Mesenchymal stem cell (in vitro differentiated cells and primary cell): ENCODE measurements around the gene TMOD3.

ENCODE experiments used
- DNase-seq: peaks from one replicate; pipeline ENCODE4 v3.0.0-alpha.2; 2013
- H2AFZ ChIP-seq: one replicate; pipeline ENCODE4 v1.6.1; 2013; ENCODE audit warnings: low read depth, mild to moderate bottlenecking, control low read depth, inconsistent platforms, low read length, moderate library complexity
- H2AK5ac ChIP-seq: 2 replicates; pipeline ENCODE4 v1.6.1; 2013; ENCODE audit warnings: low read length, moderate library complexity, mild to moderate bottlenecking, inconsistent platforms; ENCODE audit not compliant: severe bottlenecking
- H2BK120ac ChIP-seq: one replicate; pipeline ENCODE4 v1.6.1; 2013; ENCODE audit warnings: low read depth, mild to moderate bottlenecking, inconsistent platforms, low read length, moderate library complexity
- H2BK12ac ChIP-seq, 2 experiments: one replicate each; pipeline ENCODE4 v1.6.1; 2013; ENCODE audit warnings: inconsistent platforms in 2 of 2, low read length in 2 of 2, mild to moderate bottlenecking in 2 of 2, moderate library complexity in 2 of 2, control low read depth in 1 of 2
- H2BK15ac ChIP-seq: one replicate; pipeline ENCODE4 v1.6.1; 2013; ENCODE audit warnings: mild to moderate bottlenecking, low read depth, inconsistent platforms; ENCODE audit not compliant: poor library complexity, severe bottlenecking
- H2BK5ac ChIP-seq: 2 replicates; pipeline ENCODE4 v1.6.1; 2013; ENCODE audit warnings: low read depth, mild to moderate bottlenecking, low read length, control low read depth, inconsistent platforms; ENCODE audit not compliant: poor library complexity, severe bottlenecking
- H3K14ac ChIP-seq, 2 experiments: one replicate each; pipeline ENCODE4 v1.6.1; 2013; ENCODE audit warnings: inconsistent platforms in 2 of 2, low read length in 2 of 2, control low read depth in 1 of 2, mild to moderate bottlenecking in 1 of 2, moderate library complexity in 1 of 2
- H3K18ac ChIP-seq, 2 experiments: one replicate each; pipeline ENCODE4 v1.6.1; 2013; ENCODE audit warnings: inconsistent platforms in 2 of 2, low read length in 2 of 2, control low read depth in 1 of 2, low read depth in 1 of 2, mild to moderate bottlenecking in 1 of 2
- H3K23ac ChIP-seq, 2 experiments: one replicate each; pipeline ENCODE4 v1.6.1; 2013; ENCODE audit warnings: inconsistent platforms in 2 of 2, low read length in 2 of 2, mild to moderate bottlenecking in 2 of 2, moderate library complexity in 2 of 2, control low read depth in 1 of 2
- H3K27ac ChIP-seq: 2 replicates; pipeline ENCODE4 v1.5.1; 2013; ENCODE audit warnings: mild to moderate bottlenecking, moderate library complexity, low read length, control low read depth, inconsistent platforms; ENCODE audit not compliant: poor library complexity, severe bottlenecking
- H3K27me3 ChIP-seq, 2 experiments: 2 replicates each; pipeline versions ENCODE4 v1.6.1 to v1.7.0; 2013; ENCODE audit warnings: low read length in 2 of 2, mild to moderate bottlenecking in 2 of 2, moderate library complexity in 2 of 2, control low read depth in 1 of 2, inconsistent platforms in 1 of 2; ENCODE audit not compliant: control insufficient read depth in 1 of 2, insufficient read depth in 1 of 2
- H3K36me3 ChIP-seq, 2 experiments: 2 replicates each; pipeline versions ENCODE4 v1.6.1 to v1.7.0; 2013; ENCODE audit warnings: low read length in 2 of 2, control low read depth in 1 of 2, inconsistent platforms in 1 of 2, low read depth in 1 of 2, mild to moderate bottlenecking in 1 of 2; ENCODE audit not compliant: insufficient read depth in 2 of 2, control insufficient read depth in 1 of 2
- H3K4ac ChIP-seq, 2 experiments: one replicate each; pipeline ENCODE4 v1.6.1; 2013; ENCODE audit warnings: inconsistent platforms in 2 of 2, low read length in 2 of 2, mild to moderate bottlenecking in 2 of 2, moderate library complexity in 2 of 2, control low read depth in 1 of 2, low read depth in 1 of 2
- H3K4me1 ChIP-seq: 2 replicates; pipeline ENCODE4 v1.6.1; 2013; ENCODE audit warnings: low read depth, low read length, control low read depth; ENCODE audit not compliant: control insufficient read depth, insufficient read depth
- H3K4me2 ChIP-seq: 2 replicates; pipeline ENCODE4 v1.6.1; 2013; ENCODE audit warnings: low read length, mild to moderate bottlenecking, inconsistent platforms; ENCODE audit not compliant: poor library complexity, severe bottlenecking
- H3K4me3 ChIP-seq, 2 experiments: 2 replicates each; pipeline versions ENCODE4 v1.5.1 to v1.7.0; 2013; ENCODE audit warnings: low read length in 2 of 2, mild to moderate bottlenecking in 2 of 2, control low read depth in 1 of 2, low read depth in 1 of 2; ENCODE audit not compliant: insufficient read depth in 1 of 2
- H3K79me1 ChIP-seq: replicated peaks from 2 replicates; pipeline ENCODE4 v1.6.1; 2013; ENCODE audit warnings: mild to moderate bottlenecking, control low read depth, low read length, inconsistent platforms; ENCODE audit not compliant: poor library complexity, severe bottlenecking
- H3K9ac ChIP-seq: 2 replicates; pipeline ENCODE4 v1.7.0; 2013; ENCODE audit warnings: mild to moderate bottlenecking, low read length, moderate library complexity
- H3K9me3 ChIP-seq: 2 replicates; pipeline ENCODE4 v1.7.0; 2013; ENCODE audit warnings: mild to moderate bottlenecking, low read length; ENCODE audit not compliant: control insufficient read depth
- H4K8ac ChIP-seq: one replicate; pipeline ENCODE4 v1.6.1; 2013; ENCODE audit warnings: inconsistent platforms, mild to moderate bottlenecking, low read length, moderate library complexity
- H4K91ac ChIP-seq: one replicate; pipeline ENCODE4 v1.6.1; 2013; ENCODE audit warnings: mild to moderate bottlenecking, low read length, inconsistent platforms
- WGBS: methylation state at CpG from one replicate; pipeline ENCODE4 v1.1.7; 2013; ENCODE audit warnings: mixed read lengths; 5-methylcytosine and 5-hydroxymethylcytosine counted together

TMOD3 gene

DNA sequence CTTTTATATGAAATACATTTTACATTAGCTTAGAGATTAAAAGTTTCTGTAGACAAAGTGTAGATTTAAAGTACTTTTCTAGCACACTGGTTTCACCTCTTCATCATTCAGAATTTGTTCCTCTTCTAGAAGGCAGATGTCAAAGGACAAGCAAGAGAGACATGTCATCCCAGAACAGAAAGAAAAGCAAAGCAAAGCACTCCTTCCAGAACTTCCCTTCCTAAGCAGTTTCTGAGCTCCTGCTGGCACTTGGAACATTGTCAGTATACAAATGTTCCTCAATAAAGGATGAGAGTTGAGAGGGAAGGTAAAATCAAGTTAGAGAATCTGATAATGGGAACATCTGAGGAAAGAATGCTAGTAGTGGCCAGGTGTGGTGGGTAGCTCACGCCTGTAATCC lies 26.2 kb downstream of the TMOD3 start:
- WGBS, result 89% methylated on average over 1 of the region's 1 CpG
- H3K14ac ChIP-seq, result no peak overlapping the region
- no peak overlapping the region for H2BK120ac ChIP-seq
- no peak overlapping the region for H2AFZ ChIP-seq
- H3K36me3 ChIP-seq, result peaks cover 0 to 5% of the 10 kb centered on the region in 2 experiments
- H3K27me3 ChIP-seq, result no peaks in the 10 kb centered on the region
- no peak overlapping the region for H3K9ac ChIP-seq
- DNase-seq, result no peak
- no peak overlapping the region for H3K4me3 ChIP-seq
- no peak overlapping the region for H2BK15ac ChIP-seq
- H3K4ac ChIP-seq, result no peak overlapping the region
- no peak overlapping the region for H3K18ac ChIP-seq
- no peak overlapping the region for H4K8ac ChIP-seq
- no peak overlapping the region for H3K27ac ChIP-seq
- no peaks in the 10 kb centered on the region for H3K9me3 ChIP-seq
- no peak overlapping the region for H4K91ac ChIP-seq
- no peak overlapping the region for H2BK5ac ChIP-seq
- H2BK12ac ChIP-seq, result no peak overlapping the region
- H3K79me1 ChIP-seq, result peaks cover 23% of the 10 kb centered on the region
- H3K4me2 ChIP-seq, result no peak overlapping the region
- H3K4me1 ChIP-seq, result peaks cover 2% of the 10 kb centered on the region
- no peak overlapping the region for H2AK5ac ChIP-seq
- no peak overlapping the region for H3K23ac ChIP-seq

DNA sequence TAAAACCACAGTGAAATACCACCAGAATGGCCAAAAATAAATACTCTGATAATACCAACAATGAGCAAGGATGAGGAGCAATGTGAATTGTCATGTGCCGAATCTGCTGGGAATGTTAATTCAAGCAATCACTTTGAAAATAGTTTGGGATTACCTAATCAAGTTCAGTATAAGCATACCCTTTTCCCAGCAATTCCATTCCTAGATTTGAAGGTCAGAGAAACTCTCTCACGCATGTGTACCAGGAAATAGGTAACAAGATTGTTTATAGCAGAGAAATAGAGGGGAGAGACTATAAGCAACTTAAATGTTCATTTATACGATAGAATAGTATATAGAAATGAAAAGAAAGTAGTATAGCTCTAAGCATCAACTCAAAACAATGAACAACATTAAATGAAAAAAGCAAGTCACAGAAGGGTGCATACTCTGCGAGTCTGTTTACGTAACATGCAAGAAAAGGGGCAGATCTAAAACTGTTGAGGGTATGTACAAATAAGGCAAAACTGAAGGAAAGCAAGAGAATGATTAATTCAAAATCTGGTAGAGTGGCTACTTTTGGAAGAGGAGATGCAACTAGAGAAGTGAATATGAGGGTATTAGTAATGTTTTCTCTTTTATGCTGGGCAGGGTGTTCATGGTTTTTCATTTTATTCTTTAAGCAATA lies 27.4 kb downstream of the TMOD3 start:
- Histone ChIP-seq H3K9me3 (no peaks in the 10 kb centered on the region), H3K18ac (no peak overlapping the region)

DNA sequence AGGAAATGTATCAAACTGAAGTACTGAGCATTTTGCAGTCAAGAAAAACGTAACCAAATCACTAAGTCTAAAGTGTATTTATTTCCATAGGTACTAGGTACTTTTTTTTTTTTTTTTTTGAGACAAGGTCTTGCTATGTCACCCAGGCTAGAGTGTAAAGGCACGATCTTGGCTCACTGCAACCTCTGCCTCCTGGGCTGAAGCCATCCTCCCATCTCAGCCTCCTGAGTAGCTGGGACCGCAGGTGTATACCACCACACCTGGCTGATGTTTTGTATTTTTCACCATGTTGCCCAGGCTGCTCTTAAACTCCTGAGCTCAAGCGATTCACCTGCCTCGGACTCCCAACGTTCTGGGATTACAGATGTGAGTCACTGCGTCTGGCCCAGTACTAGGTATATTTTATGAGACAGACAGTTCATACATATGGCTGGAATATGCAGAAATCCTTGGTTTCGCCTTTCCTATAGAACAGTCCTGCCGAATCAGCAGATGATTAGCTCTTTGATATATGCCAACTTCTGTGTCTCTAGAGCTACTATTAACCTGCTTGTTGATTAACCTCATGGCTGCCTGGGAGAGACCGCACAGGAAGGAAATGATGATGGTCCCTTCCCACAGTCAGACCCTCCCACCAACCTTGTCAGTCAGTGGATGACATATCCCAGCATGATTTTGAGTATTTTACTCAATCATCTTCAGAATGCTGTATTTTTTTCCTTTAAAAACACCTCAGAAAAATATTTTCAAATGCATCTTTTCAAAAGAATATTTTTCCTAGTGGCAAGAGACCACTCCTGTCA lies 32.3 kb downstream of the TMOD3 start:
- no peak overlapping the region for H2BK12ac ChIP-seq
- H3K27me3 ChIP-seq, result no peaks in the 10 kb centered on the region
- H3K9ac ChIP-seq, result no peak overlapping the region
- H2AFZ ChIP-seq, result no peak overlapping the region
- H3K4me1 ChIP-seq, result no peaks in the 10 kb centered on the region
- H2BK5ac ChIP-seq, result no peak overlapping the region
- H2AK5ac ChIP-seq, result no peak overlapping the region
- no peak overlapping the region for H2BK15ac ChIP-seq
- WGBS, result 93% methylated on average over 10 of the region's 10 CpGs
- H3K36me3 ChIP-seq, result peaks cover 2 to 42% of the 10 kb centered on the region in 2 experiments
- no peak overlapping the region for H3K23ac ChIP-seq
- H3K4me3 ChIP-seq, result no peak overlapping the region
- no peak overlapping the region for H3K4ac ChIP-seq
- no peak overlapping the region for H3K14ac ChIP-seq
- no peak overlapping the region for H4K8ac ChIP-seq
- no peak overlapping the region for H4K91ac ChIP-seq
- no peak overlapping the region for H3K18ac ChIP-seq
- H3K9me3 ChIP-seq, result no peaks in the 10 kb centered on the region
- DNase-seq, result no peak
- no peak overlapping the region for H3K27ac ChIP-seq
- peaks cover 46% of the 10 kb centered on the region for H3K79me1 ChIP-seq
- no peak overlapping the region for H2BK120ac ChIP-seq
- H3K4me2 ChIP-seq, result no peak overlapping the region

More for the DNA sequence above, 27.4 kb downstream of the TMOD3 start:
- H3K4me2 ChIP-seq, result no peak overlapping the region
- no peaks in the 10 kb centered on the region for H3K27me3 ChIP-seq
- H2AK5ac ChIP-seq, result no peak overlapping the region
- no peak overlapping the region for H3K4me3 ChIP-seq
- peak; percentile 46 for DNase-seq
- H3K23ac ChIP-seq, result no peak overlapping the region
- H3K9ac ChIP-seq, result no peak overlapping the region
- H4K8ac ChIP-seq, result no peak overlapping the region
- H2BK12ac ChIP-seq, result no peak overlapping the region
- H2BK5ac ChIP-seq, result no peak overlapping the region
- no peak overlapping the region for H2AFZ ChIP-seq
- H3K4ac ChIP-seq, result no peak overlapping the region
- H3K4me1 ChIP-seq, result peaks cover 2% of the 10 kb centered on the region
- peaks cover 0 to 5% of the 10 kb centered on the region in 2 experiments for H3K36me3 ChIP-seq
- H2BK120ac ChIP-seq, result no peak overlapping the region
- H3K79me1 ChIP-seq, result peaks cover 23% of the 10 kb centered on the region
- H3K27ac ChIP-seq, result no peak overlapping the region
- 90% methylated on average over 3 of the region's 5 CpGs for WGBS
- no peak overlapping the region for H4K91ac ChIP-seq
- H2BK15ac ChIP-seq, result no peak overlapping the region
- no peak overlapping the region for H3K14ac ChIP-seq

DNA sequence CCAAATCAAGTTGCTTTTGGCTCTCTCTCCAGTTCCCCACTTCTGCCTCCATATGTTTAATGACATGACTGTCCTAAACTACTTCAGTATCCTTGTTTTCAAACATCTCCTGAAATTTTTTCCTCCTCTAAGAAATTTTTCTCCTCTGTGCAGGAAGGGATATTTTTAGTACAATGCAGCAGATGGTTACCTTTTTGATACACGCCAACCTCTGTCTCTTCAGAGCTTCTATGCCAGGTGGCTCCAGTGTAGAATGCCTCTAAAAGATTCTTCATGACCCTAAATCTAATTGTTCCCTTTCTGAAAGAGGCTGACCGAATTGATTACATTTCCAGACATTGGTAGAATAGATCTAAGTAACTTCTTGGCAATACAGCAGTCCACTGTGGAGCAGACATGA lies 33.7 kb downstream of the TMOD3 start:
- Histone ChIP-seq H3K27me3 (no peaks in the 10 kb centered on the region), H3K4me2 (no peak overlapping the region), H2AFZ (no peak overlapping the region), H3K14ac (no peak overlapping the region), H3K4me3 (no peak overlapping the region), H4K91ac (no peak overlapping the region), H2AK5ac (no peak overlapping the region), H4K8ac (no peak overlapping the region), H2BK5ac (no peak overlapping the region), H3K23ac (no peak overlapping the region), H3K9ac (no peak overlapping the region), H2BK120ac (no peak overlapping the region), H3K79me1 (peaks cover 49% of the 10 kb centered on the region), H3K4ac (no peak overlapping the region), H3K4me1 (peaks cover 2% of the 10 kb centered on the region), H3K36me3 (peaks cover 2 to 54% of the 10 kb centered on the region in 2 experiments), H2BK15ac (no peak overlapping the region), H3K18ac (no peak overlapping the region), H2BK12ac (no peak overlapping the region), H3K27ac (no peak overlapping the region), H3K9me3 (no peaks in the 10 kb centered on the region)
- DNase-seq, result no peak
- WGBS, result no CpG with 5 or more reads among the region's 2 CpGs
